PC-3 (cell line): ENCODE results near the gene LUZP1.

Experiments
- CTCF ChIP-seq: fragments of 300-600 bp; sonication (generic); conservative IDR thresholded peaks from 2 replicates; pipeline ENCODE4 v1.5.1; 2017; ENCODE audit warnings: antibody characterized with exemption, low read depth, mild to moderate bottlenecking, low read length
- EZH2 ChIP-seq: fragments of 300-600 bp; sonication (generic); IDR thresholded peaks from one replicate; pipeline ENCODE4 v1.6.1; 2017; ENCODE audit warnings: antibody characterized with exemption, mild to moderate bottlenecking, low read length; ENCODE audit not compliant: unreplicated experiment
- EZH2phosphoT487 ChIP-seq: fragments of 300-600 bp; sonication (generic); IDR thresholded peaks from 2 replicates; pipeline ENCODE4 v1.6.1; 2018; ENCODE audit warnings: mild to moderate bottlenecking, antibody characterized with exemption, low read length, borderline replicate concordance

DNA sequence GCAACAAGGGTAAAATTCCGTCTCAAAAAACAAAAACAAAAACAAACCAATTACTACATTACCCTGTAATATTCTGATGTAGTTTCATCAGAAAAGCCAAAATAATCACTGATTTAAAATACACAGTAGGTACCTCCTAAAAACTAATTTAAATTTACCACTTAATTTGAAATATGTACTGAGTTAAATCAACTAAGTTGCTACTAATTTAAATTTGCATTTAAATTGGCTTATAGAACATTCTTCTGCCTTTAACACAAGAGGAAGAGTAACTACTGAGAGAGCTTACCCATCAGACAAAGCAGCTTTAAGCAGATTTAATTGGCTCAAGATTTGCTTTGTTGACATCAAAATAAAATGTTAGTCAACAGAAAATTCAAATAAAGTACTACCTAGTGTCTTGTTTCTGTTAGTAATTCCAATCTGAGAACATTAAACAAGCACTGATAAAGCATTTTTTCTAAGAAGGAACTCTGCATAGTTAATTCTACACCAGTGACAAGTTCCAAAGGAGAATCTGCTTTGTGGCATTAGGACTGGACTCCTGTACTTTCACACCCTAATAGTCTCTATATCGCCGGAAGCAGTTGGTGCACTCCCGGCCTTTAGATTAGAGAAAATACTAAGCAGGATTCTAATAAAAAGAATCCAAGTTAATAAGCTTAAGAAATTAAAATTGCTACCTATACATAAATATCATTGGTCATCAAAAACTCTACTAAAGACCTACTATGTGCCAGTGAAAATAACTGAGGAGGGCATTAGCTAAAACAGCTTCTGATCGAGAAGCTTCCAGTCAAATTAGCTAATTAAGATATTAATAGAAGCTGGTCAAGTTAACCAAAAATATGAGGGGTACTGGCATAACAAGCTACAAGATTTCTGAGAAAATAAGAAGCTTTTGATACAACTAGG lies 8.4 kb downstream of the LUZP1 start:
- TF ChIP-seq EZH2phosphoT487 = no peak
- TF ChIP-seq EZH2 = no peak
- TF ChIP-seq CTCF = no peak
